Retina (tissue), 1 donor: ENCODE data around the gene ERC2.
A peak's percentile ranks its signal among the peaks of the same experiment; 100 is the strongest.
"Not testable (repeated sequence)": the region's sequence is repeated elsewhere in the genome, so short reads cannot be mapped to it uniquely, and the experiment has no call there.

Experiments used
- DNase-seq: peaks from one replicate; pipeline ENCODE4 v3.0.0-alpha.2; 2016

The ERC2 gene

DNA sequence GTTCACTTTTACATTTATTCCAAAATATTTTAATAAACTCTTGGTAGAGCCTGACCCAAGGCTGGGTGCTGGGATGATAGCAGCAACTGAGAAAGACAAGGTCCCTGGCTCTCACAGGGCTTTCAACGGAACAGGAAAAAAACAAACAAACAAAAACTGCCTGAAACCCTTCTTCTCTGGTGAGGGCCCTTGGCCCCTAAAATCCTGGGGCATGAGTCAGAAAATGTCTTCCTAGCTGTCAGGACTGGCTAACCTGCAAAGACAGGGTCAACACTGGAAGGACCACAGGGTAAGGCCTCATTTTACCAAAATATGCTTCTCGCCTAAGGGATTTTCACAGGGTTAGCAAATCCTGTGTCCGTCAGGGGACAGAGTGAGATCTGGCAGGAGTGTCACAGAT is 935.5 kb downstream of the ERC2 start:
- no peak for DNase-seq

DNA sequence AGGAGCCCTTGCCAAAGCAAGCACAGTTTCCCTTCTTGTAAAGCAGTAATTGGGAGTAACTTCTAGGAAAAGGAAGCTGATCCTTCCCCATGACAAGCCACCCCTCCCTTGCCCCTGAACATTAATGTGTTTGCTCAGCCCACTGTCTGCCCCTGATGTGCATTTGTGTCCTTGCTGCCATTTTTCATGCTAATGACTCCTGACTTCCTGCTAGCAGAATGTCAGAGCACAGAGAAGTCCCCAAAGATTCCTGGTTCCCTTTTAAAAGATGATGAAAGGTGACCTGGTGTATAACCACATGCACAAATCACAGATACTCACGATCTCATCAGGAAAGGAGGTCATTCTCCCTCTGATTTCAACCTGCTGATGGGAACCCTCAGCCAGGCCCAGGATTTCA is 936.9 kb downstream of the ERC2 start:
- peak; percentile 33 for DNase-seq

DNA sequence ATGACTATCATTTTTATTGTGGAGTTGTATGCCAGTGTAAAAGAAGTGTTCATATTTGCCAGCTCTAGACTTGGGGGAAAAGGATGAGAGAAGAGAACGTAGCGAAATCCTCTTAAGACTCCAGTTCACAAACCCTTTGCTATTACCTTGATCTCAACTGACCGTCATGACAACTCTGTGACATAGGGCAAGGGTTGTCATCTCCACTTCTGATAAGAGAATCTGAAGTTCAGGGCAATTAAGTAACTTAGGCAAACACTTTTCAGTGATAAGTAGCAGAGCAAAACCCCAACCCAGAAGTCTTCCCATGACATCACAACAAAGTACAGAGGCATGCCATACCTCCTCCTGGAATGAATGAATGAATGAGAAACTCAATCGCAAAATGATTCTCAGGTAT is 940.9 kb downstream of the ERC2 start:
- DNase-seq = no peak

DNA sequence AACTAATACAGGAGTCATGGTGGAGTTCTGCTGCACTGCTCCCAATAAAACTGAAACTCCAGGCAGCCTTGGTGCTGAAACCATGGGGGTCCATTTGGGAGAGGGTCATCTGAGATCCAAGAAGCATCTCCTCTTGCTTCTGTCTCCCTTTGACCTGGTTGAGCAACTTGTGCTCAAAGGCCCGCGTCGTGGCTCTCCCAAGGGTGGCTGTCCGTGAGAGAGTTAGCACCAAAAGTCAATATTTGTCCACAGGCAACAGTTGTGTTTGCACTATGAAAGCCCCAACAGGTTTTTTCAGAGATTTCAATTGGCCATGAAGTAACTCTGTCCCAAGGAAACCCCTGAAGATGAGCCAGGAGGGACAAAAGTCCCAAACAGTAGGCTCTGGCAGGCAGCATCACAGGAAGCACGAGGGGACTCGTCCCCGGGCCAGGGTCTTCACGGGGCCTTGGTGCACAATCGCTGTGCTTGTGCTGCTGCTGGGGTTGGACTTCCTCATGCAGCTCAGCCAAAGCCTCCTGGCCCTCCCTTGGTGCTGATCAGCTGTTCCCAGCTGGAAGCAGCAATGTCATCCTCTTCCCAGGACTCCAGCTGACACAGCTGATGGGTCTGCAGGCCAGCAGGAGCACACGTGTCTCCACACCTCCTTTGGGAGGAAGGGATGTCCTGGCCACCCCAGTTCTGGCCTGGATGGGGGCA is 941.8 kb downstream of the ERC2 start:
- DNase-seq = no peak

DNA sequence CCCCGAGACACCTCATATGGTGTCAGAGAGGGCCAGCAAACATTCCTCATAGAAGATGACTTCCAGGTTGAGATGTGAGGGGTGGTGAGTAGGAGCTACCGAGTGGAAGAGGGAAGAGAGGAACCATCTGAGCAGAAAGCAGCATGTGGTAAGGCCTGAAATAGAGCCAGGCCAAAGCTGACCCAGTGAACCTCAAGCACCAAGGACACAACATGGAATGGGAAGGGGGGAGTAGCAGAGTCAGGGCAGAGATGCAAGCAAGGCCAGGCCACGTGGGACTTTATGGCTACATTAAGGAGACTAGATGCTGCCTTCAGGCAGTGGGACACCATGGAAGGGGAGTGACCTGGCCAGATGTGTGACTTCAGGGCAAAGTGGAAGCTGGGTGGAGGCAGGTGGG is 942.8 kb downstream of the ERC2 start:
- no peak for DNase-seq

DNA sequence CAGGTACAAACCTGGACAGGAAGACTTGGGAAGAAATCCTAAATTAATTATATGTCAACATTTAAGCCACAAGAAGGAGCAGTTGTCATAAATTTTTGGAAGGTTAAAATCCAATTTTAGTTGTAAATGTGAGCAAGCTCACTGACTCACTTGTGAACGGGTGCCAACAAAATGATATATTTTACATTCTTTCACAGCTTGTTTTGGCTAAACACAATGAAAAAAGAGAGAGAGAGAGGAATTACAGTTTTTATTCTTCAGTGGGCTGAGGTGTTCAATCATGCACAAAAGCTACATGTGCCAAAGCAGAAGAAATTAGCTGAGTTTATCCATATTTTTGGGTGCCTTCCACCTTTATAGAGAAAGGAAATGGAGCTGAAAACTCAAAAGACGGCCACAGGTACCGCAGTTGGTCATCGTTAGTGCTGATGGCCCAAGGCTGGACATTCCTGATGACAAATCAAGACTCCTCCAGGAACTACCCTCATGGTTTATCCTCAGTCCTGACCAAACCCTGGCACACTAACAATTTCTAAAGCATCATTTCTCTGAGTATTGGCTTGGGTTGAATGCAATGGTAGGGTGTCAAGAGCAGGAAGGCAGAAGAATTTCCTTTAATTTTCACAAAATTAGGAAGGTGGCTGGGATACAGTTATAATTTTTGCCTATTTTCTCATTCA is 943.6 kb downstream of the ERC2 start:
- DNase-seq = no peak

DNA sequence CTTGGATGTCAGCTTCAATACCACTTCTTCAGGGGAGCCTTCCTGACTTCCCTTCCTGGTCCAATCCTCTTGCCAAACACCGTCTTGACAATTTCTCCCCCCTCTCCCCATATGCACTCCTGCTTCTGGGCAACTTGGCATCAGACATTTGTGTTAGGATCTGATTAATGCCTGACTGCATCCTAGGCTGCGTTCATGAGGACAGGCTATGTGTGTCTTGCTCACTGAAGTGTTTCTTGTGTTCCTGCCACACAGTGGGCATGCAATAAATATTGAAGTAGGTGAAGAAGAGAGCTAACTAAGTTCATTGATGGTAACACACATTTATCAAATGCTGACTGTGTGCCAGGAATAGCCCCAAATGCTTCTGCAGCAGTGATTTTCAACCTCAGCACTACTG is 944.8 kb downstream of the ERC2 start:
- DNase-seq = no peak

DNA sequence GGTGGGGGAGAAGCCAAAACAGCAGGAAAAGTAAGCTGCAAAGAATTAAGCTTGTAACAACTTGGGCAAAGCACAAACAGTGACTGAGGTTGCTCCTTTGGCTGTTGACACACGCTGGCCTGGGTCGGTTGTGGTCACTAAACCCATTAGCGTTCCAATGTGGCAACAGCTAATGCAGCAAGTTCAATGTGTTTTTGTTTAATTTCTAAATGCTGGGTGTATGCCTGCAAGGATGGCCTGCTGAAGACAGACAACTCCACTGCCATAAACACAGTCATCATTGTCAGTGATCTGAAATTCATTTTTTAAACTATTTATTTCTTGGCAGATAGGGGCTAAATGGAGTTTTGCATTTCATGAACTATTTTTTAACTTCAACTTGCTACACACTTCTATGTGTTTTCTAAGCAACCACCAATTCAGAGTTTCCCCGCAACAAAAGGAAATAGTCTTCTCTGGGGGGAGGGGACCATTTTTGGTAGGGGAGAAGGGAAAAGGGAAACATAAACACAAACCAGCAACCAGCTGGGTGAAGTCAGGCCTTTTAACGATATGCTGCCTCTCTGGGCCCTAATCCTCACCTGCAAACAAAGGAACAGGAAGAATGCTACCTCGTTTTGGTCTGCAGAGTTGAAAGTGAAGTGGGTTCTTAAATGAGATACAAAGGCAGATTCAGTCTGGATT is 946.4 kb downstream of the ERC2 start:
- peak; percentile 4 for DNase-seq

DNA sequence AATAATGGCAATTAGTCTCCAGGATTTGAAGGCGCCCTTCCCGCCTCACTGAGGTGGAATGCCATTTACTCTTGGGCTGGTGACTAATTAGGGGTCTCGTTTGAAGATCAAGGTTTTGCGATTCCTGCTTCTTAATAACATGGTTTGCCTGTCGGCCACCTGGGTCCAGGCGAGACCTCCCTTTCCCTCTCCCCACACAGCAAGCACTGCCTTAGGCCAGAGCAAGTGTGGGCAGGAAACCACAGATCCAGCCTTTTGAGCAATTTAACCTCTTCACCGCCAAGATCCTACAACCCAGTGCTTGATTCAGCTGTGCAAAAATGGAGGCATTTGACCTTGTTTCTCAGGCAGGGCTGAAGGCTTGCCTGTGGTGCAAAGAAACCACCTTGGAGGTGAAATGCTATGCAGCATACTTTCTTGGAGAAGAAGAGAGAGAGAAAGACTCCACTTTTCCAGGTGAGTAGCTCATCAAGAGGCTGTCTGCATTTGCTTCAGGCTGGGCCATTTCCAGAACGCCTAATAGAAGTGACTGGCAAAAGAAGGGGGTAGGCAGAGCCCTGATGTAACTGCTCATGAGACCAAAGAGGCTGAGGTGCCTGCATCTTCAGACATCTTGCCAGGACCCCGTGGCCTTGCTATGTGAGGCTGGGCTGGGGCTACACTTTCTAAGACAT is 947.1 kb downstream of the ERC2 start:
- peak; percentile 18 for DNase-seq

DNA sequence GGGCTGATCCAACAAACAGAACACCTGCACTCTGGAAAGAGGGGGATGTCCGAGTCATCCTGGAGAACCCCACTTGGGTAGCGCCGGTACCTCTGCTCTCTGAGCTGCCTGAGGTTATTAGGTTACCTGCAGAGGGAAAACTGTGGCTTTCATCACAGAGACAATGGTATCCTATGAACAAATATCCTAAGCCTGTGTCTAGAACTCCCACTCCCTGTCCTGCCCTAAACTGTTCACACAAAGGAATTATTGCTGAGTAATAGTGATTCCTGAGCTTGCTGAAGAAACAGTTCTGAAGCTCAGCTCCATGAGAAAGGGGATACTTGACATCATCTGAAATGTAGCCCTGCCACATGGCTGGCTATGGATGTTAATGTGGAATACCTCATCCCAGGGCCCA is 949.2 kb downstream of the ERC2 start:
- DNase-seq = no peak

DNA sequence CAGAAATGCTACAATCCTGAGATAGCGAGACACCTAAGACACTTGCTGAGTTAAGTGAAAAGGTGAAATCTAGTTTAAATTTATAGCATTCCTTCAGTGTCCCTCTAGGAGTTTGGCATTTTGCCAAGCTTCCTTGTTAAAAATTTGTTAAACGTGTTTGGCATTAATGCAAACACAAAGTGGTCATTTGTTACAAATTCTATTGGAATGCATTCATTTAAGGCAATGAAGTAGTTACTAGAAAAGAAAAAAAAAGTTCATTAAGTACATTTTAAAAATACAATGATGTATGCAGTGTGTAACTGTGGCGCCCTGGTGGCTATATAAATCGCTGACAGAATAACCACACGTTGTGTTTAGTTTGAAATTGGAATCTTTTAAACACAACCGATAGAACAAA is 949.8 kb downstream of the ERC2 start:
- no peak for DNase-seq

DNA sequence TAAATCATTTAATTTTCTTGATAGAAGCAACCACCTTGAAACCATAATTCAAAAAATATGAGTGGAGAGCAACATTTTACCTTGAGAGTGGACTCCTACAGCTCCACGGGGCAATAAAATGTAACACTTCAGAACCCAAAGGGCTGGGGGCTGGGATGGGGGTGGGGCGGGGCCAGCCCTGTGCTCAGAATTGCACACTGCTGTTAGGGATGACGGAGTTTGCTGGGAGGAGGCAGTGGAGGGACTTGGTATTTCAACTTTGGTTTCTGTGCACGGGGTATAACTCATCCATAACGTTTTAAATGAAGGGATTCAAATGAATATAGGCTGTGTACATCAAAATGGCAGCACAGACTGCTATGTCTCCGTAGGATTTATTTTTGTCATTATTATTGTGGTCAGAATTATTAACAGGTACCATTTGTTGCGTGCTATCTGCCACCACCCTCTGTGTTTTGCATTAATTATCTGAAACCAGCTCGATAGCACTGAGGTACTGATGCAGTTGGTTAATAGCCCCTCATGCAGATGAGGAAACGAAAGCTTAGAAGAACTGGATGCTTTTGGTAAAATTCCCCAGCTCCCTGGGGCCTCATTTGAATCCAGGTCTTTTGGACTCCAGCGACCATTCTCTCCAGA is 951.8 kb downstream of the ERC2 start:
- no peak for DNase-seq

DNA sequence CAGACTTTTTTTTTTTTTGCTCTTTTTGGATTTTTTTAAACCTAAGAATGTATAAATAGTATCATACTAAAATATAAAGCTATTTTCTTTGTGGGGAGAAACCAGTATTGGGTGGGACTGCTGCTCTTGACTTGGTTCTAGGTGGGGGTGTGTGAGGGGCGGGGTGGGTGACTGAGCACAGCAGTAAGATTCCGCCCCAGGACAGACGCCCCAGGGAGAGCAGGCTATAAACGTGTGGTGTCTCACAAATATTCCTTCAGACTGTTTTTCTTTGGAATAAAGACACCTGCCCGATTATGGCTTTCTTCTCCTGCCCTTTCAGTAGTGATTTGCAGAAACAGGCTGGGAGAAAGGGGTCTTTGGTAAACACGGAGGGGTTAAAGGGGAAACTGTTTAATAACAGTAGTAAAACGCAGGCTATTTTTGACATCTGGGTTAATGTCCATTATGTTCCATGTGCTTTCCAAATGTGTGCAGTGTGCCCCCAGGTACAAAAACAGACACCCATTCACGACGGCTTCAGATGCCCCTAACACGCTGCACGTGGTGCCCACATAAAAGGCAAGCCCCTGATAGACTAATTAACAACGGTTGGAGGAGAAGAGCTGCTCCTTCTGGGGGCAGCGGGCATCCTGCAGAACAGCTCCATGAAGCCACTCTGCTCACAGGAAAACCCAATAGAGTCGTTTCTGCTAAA is 952.6 kb downstream of the ERC2 start:
- DNase-seq = no peak

DNA sequence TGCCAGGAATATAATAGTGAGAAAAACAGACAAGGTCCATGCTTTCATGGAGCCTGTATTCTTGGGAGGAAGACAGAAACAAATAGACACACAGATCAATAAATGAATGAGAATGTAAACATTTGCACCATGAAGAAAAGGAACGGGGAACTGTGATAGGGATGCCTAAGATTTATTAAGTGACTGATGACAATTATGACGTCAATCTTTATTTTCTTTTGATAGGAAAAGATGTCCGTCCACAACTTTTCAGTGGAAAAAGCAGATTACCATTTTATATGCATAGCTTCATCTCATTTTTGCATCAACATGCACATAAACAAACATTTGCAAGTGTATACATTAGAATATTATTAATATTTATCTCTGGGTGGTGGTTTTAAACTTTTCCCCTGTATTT is 953.3 kb downstream of the ERC2 start:
- no peak for DNase-seq

DNA sequence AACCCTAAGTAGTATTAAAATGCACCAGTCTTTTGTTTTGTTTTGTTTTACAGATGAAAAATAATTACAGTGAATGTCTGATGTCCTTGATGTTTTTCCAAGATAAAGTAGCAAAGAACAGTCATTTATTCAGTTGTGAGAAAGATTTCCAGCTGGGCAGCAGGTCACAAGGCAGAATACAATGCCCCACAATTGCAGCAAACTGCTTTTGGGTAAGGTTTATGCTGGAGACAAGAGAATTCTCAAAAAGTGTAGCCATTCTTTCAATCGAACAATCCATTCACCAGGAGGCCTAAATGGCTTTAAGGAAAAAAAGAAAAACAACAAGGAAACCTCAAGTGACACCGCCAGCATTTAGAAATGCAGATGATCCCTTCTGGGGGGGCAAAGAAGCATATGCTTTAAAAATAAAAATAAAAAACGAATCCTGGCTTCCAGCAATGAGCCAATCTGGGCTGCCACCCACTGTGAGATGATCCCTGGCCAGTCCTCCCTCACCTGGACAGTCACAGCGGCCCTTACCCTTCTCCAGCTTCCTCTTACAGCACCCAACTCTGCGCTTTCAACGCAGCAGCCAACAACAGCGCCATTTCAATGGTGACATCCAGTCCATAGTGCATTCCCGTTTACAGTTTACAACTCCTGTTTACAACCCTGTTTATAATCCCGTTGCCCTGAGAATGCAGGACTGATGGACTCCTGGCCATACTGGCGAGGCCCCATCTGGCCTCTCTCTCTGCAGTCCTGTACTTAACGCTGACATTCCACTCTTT is 955.5 kb downstream of the ERC2 start:
- no peak for DNase-seq

DNA sequence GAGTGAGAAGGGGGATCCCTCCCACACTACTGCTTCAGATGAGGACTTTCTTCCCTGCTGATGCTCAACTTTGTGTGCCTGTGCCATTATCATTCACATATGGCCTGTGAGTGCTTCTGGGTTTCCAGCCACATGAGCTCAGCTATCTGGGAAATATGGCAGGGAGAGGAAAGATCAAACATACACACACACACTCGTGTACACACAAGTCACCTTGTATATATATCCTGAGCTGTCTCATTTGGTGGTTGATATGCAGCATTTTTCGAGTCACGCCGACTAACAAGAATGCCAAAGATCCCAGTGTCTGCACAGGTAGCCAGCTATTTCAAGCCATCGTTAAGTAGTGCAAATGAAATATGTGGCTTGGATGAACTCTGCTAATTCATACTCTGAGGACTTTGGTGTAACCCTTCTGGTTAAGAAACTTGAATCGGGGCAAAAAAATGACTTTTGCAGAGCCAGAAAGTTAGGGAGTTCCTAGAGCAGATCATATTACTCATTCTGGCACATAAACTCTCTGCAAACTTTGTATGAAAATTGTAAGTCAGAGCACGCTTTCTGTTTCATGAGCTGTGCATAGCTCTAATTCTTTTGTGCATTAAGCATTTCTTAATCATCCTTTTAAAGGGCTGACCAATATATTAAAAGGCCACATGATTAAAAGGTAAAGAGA is 956.2 kb downstream of the ERC2 start:
- DNase-seq = no peak

DNA sequence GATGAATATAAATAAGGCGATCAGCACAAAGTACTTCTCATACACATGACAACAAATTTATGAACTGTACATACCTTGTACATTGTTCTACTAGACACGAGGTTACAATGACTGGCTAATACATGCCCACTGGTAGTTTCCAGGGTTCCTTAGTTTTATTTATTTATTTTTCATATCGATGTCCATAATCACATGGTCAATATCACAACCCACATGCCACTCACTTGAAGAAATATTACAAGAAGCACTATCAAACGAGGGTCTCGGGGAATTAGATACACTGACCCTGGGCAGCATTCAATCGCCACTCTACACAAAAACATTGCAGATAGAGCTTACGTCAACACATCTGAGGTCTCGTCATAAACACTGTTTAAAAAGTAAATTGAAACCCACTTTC is 959.9 kb downstream of the ERC2 start:
- DNase-seq = no peak

DNA sequence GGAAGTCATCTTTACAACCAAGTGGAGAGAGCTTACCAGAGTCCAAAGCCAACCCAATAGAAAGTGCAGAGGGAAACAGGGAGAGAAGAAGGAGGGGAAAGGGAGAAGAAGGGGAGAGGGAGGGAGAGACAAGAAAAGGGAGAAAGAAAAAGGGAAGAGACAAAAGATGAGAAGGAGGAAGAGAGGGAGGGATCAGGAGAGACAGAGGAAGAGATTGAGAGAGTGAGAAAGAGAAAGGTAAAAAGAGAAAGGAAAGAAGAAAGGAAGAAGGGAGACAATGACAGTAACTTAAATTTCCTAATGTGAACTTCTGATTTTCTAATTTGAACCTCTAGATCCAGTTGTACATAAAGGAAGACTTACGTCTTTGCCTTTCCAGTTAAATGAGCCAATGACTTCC is 960.5 kb downstream of the ERC2 start:
- no peak for DNase-seq

DNA sequence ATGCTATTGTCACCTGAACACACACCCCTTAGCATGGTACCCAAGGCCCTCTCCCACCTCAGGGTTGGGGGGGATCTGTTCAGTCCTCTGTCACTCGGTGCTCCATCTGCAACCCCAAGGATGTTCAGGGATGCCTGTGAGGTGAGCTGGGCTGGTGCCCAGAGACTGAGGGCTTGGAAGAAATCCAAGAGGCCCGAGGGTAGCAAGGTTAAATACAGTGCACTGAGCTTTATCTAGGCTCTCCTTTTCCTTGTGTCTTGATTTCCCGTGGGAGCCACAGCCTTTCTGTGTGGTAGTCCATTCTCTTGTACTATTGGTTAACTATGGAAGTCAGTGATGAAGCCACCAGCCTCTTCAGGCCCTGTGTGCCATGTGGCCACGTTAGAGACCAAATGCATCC is 962.5 kb downstream of the ERC2 start:
- no peak for DNase-seq

DNA sequence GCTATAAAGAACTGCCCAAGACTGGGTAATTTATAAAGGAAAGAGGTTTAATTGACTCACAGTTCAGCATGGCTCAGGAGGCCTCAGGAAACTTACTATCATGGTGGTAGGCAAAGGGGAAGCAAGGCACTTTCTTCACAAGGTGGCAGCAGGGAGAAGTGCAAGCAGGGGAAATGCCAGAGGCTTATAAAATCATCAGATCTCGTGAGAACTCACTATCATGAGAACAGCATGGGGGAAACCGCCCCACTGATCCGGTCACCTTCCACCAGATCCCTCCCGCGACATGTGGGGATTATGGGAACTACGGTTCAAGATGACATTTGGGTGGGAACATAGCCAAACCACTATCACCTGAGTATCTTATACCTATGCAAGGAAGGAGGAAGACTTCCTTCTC is 963.2 kb downstream of the ERC2 start:
- not testable (repeated sequence) for DNase-seq

DNA sequence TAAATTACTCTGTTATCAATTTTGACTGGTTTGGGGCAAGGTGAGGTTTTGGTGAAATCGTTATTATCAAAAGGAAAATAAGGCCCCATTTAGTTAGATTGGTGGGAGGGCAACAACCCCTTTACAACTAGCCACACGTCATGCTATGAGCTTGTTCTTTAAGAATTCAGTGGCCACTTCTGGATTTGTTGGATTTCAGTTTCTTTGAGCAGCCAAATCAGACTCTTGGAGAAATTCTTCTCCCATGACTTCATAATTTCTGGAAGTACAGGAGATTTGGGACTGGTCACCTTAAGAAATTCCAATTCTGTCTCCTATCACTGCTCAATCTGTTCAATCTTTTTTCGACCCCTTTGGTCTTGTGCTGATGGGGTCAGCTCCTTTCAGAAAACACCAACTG is 966.4 kb downstream of the ERC2 start:
- no peak for DNase-seq
